Stomach (tissue), 9 donors: ENCODE results near the gene DDX18. TPM values are rescaled to one million over a fixed set of nuclear protein-coding genes. Genes with fewer than 3 reads are reported as not detected.

Experiments
- DNase-seq, 2 donors: peaks; one replicate each; pipeline versions ENCODE4 v3.0.0 to v3.0.0-alpha.2; 2013 to 2019
- H3K27ac ChIP-seq, 5 donors: fragments of 200-600 bp in 4 of 5; sonication (generic) in 4 of 5; one replicate each; pipeline ENCODE4 v1.5.1; 2013 to 2019; ENCODE audit warnings: mild to moderate bottlenecking in 1 of 5, moderate library complexity in 1 of 5
- H3K27me3 ChIP-seq, 3 donors: fragments of 200-600 bp; sonication (generic); one replicate each; pipeline ENCODE4 v1.5.1; 2017 to 2019; ENCODE audit warnings: mixed run types in 1 of 3
- H3K36me3 ChIP-seq, 4 donors: fragments of 200-600 bp; sonication (generic); 1 replicate in 3 of 4; 2 replicates in 1 of 4; pipeline ENCODE4 v1.5.1; 2016 to 2019
- H3K4me1 ChIP-seq, 4 donors: fragments of 200-600 bp; sonication (generic); one replicate each; pipeline ENCODE4 v1.5.1; 2016 to 2019
- H3K4me3 ChIP-seq, 4 donors: fragments of 200-600 bp; sonication (generic) in 3 of 4; one replicate each; pipeline ENCODE4 v1.5.1; 2016 to 2019; ENCODE audit warnings: mild to moderate bottlenecking in 1 of 4
- H3K9me3 ChIP-seq, 4 donors: fragments of 200-600 bp; sonication (generic); one replicate each; pipeline ENCODE4 v1.5.1; 2016 to 2019
- EP300 ChIP-seq: sonication (generic); formaldehyde crosslinking; IDR thresholded peaks from one replicate; pipeline ENCODE4 v1.6.1; 2017; ENCODE audit warnings: antibody characterized with exemption
- POLR2A ChIP-seq, 4 donors: fragments of 450-650 bp; IDR thresholded peaks; one replicate each; pipeline ENCODE4 v1.6.1; 2016; ENCODE audit warnings: antibody characterized with exemption in 4 of 4, control low read depth in 2 of 4, mild to moderate bottlenecking in 1 of 4, moderate library complexity in 1 of 4
- POLR2AphosphoS5 ChIP-seq, 3 donors: sonication (generic); formaldehyde crosslinking; IDR thresholded peaks; one replicate each; pipeline ENCODE4 v1.6.1; 2016; ENCODE audit warnings: antibody characterized with exemption in 3 of 3
- WGBS, 5 donors: extraction: QIAGEN DNeasy Blood & Tissue Kit in 3 of 5; methylation state at CpG; one replicate each; pipeline versions ENCODE4 v1.1.5 to v1.1.7; 2013 to 2018; 5-methylcytosine and 5-hydroxymethylcytosine counted together
- intact Hi-C: fragments of 100-400 bp; cut with DNase I; formaldehyde crosslinking; loops from one replicate; pipeline ENCODE4 v1.15.1; 2023; ENCODE audit warnings: low total_unique reads
- polyA plus RNA-seq, 3 donors: library from polyadenylated mRNA; stranded (reverse); fragments of 200-250 nt; gene quantifications; one replicate each; pipeline ENCODE4 v1.2.3, GENCODE V29; 2013
- total RNA-seq, 5 donors: library from RNA; depleted of rRNA; stranded (reverse); fragments of >200 nt; gene quantifications; one replicate each; pipeline versions ENCODE4 v1.1.0 to v1.2.3, GENCODE V29; 2014 to 2016
- TF ChIP-seq, protein P1 (sequence below), 7 experiments: fragments of 450-650 bp in 4 of 7; fragments of 200-600 bp in 3 of 7; sonication (generic) in 3 of 7; IDR thresholded peaks; one replicate each; pipeline ENCODE4 v1.5.1; 2016 to 2019; ENCODE audit warnings: antibody characterized with exemption in 7 of 7, control low read depth in 2 of 7, mild to moderate bottlenecking in 1 of 7
- donor health status: healthy with polysubstance abuse.
- donor health status: Bipolar disorder and iron deficiency.
- donor health status: healthy.

The DDX18 gene
- total and polyA plus RNA-seq, 8 donors: 16.5 to 87.4 (median 26.5) TPM

DNA sequence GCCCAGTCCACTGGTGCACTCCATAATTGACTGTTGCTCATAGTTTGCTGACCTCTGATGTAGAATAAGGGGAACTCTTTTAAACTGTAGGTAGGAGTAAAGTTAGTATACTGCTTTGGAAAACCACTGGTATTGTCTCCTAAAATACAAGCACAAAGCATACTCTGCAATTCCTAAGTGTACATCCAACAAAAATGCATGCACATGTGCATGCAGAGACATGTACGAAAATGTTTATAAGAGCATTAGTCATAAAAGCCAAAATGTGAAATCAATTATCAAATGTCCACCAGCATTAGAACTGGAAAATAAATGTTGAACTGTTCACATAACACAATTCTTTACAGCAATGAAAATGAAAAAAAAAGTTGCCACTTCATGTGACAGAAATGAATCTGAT, 39.8 kb upstream of the DDX18 start:
- 63 to 83% (median 78%) methylated on average over 1 of the region's 1 CpG for WGBS, 5 donors
- TF ChIP-seq EP300 (no peak), POLR2A (IDR thresholded peaks at IDR 0.05) (no peak), POLR2AphosphoS5 (IDR thresholded peaks at IDR 0.05) (no peak)
- TF ChIP-seq, protein P1, sequence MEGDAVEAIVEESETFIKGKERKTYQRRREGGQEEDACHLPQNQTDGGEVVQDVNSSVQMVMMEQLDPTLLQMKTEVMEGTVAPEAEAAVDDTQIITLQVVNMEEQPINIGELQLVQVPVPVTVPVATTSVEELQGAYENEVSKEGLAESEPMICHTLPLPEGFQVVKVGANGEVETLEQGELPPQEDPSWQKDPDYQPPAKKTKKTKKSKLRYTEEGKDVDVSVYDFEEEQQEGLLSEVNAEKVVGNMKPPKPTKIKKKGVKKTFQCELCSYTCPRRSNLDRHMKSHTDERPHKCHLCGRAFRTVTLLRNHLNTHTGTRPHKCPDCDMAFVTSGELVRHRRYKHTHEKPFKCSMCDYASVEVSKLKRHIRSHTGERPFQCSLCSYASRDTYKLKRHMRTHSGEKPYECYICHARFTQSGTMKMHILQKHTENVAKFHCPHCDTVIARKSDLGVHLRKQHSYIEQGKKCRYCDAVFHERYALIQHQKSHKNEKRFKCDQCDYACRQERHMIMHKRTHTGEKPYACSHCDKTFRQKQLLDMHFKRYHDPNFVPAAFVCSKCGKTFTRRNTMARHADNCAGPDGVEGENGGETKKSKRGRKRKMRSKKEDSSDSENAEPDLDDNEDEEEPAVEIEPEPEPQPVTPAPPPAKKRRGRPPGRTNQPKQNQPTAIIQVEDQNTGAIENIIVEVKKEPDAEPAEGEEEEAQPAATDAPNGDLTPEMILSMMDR (IDR thresholded peaks at IDR 0.05): no peak
- H3K27ac ChIP-seq: no peak overlapping the region
- no peaks in the 10 kb centered on the region for H3K27me3 ChIP-seq
- no peaks in the 10 kb centered on the region for H3K36me3 ChIP-seq
- H3K4me1 ChIP-seq: no peaks in the 10 kb centered on the region
- intact Hi-C loops: loop anchor here (10.0 kb wide), 1 partner anchor 300 kb away; no protein-coding TSS in a partner anchor
- H3K4me3 ChIP-seq: no peak overlapping the region
- H3K9me3 ChIP-seq: no peaks in the 10 kb centered on the region
- DNase-seq: no peak

DNA sequence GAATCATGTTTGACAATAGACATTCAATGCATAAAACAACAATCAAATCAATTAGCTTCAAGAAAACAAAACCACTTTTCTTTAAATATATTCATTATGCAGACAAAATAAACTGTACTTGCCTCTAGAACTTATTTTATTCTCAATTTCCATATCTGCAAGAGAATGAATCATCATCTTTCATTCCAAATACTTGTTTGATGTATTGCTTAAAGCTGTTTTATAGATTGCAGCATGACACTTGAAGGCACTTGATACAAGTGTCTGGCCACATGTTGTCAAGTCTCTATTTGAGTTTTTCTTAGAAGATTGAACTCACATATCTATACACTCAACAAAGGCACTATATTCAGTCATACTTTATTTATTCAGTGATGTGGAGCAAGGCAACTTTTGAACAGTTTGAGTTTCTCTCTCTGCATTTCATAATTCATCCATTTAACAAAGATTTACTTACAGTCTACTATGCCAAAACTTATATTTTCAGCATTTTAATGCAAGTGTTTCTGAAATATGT, 38.7 kb upstream of the DDX18 start:
- no peak for TF ChIP-seq EP300
- TF ChIP-seq, protein P1 (IDR thresholded peaks at IDR 0.05): no peak
- no peak for TF ChIP-seq POLR2A (IDR thresholded peaks at IDR 0.05)
- TF ChIP-seq POLR2AphosphoS5 (IDR thresholded peaks at IDR 0.05): no peak

DNA sequence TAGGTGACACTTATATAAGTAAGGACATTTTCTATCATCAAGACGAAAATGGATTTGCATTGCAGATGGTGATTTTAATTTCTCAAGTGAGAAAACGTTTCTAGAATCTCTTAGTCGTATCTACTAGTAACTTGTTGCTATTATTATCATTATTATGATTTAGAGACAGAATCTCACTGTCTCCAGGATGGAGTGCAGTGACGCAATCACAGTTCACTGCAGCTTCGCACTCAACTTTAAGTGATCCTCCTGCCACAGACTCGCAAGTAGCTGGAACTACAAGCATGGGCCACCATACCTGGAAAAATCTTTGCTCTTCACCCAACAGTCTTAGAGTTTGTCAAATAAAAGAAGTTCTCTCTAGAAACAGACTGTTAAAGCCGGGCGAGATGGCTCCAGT, 37.6 kb upstream of the DDX18 start:
- TF ChIP-seq EP300 (no peak), POLR2A (IDR thresholded peaks at IDR 0.05) (no peak), POLR2AphosphoS5 (IDR thresholded peaks at IDR 0.05) (no peak)
- TF ChIP-seq, protein P1 (IDR thresholded peaks at IDR 0.05): no peak
- WGBS, 5 donors: 84 to 90% (median 87%) methylated on average over 8 of the region's 8 CpGs
- Histone ChIP-seq H3K4me1 (no peaks in the 10 kb centered on the region), H3K4me3 (no peak overlapping the region), H3K27ac (no peak overlapping the region), H3K36me3 (no peaks in the 10 kb centered on the region), H3K9me3 (no peaks in the 10 kb centered on the region), H3K27me3 (no peaks in the 10 kb centered on the region)
- DNase-seq: no peak
- intact Hi-C loops: loop anchor here (10.0 kb wide), 1 partner anchor 302 kb away; no protein-coding TSS in a partner anchor

More for the DNA sequence above, 38.7 kb upstream of the DDX18 start:
- Histone ChIP-seq H3K36me3 (no peaks in the 10 kb centered on the region), H3K9me3 (no peaks in the 10 kb centered on the region), H3K27ac (no peak overlapping the region), H3K4me3 (no peak overlapping the region), H3K27me3 (no peaks in the 10 kb centered on the region), H3K4me1 (no peaks in the 10 kb centered on the region)
- DNase-seq: no peak
- intact Hi-C loops: loop anchor here (10.0 kb wide), 1 partner anchor 301 kb away; no protein-coding TSS in a partner anchor

DNA sequence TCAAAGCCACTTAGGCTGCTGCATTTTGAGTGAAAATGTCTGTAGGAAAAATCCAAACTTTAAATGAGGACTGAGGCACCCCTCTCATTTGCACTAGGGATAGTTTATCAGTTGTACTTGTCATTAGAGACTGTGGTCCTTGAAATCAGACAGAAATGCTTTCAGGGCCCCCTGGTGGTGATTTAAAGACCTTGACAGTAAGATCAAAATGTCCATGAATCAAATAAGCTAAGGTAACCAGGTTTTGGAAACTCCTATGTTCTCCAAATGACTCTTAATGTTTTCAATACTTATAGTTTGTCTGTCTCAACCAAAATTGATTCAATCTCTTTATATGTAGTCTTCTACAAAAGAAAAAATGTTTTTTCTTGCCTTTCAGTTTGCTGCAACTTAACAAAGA, 28.8 kb upstream of the DDX18 start:
- intact Hi-C loops: no loop called here
- Histone ChIP-seq H3K36me3 (no peaks in the 10 kb centered on the region), H3K4me1 (no peaks in the 10 kb centered on the region), H3K9me3 (peaks cover 0 to 7% (median 4%) of the 10 kb centered on the region in 4 donors), H3K4me3 (no peak overlapping the region), H3K27me3 (no peaks in the 10 kb centered on the region), H3K27ac (no peak overlapping the region)
- DNase-seq: peak; percentile 34 to 79
- no peak for TF ChIP-seq POLR2AphosphoS5 (IDR thresholded peaks at IDR 0.05)
- no peak for TF ChIP-seq POLR2A (IDR thresholded peaks at IDR 0.05)
- no peak for TF ChIP-seq EP300
- TF ChIP-seq, protein P1 (IDR thresholded peaks at IDR 0.05): peak in 4 of 7 experiments; percentile 26 to 55 (median 41)
